ENCODE results near the gene ENTHD1. TPM values are rescaled to one million over a fixed set of nuclear protein-coding genes. Genes with fewer than 3 reads are reported as not detected.

ENTHD1 gene
- total RNA-seq, 2 experiments from 2014 or later, result 0.47 TPM; not detected in 1

- intact Hi-C loops (cut with DNase I, micrococcal nuclease), result no loop called here
- H3K36me3 Mint-ChIP-seq (ENCODE audit: low read depth), result no peaks in the 10 kb centered on the region
- CTCF ChIA-PET, result no interaction called here
- Histone ChIP-seq H3K36me3 (ENCODE audit: insufficient read depth, low read length) (no peaks in the 10 kb centered on the region), H3K27me3 (ENCODE audit: control insufficient read depth in 1 of 2, insufficient read depth in 2 of 2, low read length in 2 of 2) (no peaks in the 10 kb centered on the region), H3K27ac (ENCODE audit: low read depth in 1 of 2, low read length in 2 of 2) (no peak overlapping the region), H3K4me1 (ENCODE audit: insufficient read depth, low read length) (no peaks in the 10 kb centered on the region), H3K4me3 (ENCODE audit: low read length) (no peak overlapping the region), H3K9me3 (ENCODE audit: control insufficient read depth in 1 of 2, insufficient read depth in 1 of 2, low read length in 2 of 2) (no peaks in the 10 kb centered on the region)
- no peak overlapping the region for H3K27ac Mint-ChIP-seq
- no peak for DNase-seq
- no peaks in the 10 kb centered on the region for H3K9me3 Mint-ChIP-seq
- POLR2A ChIA-PET, result no interaction called here
- no peak overlapping the region for H3K4me3 Mint-ChIP-seq
- TF ChIP-seq CTCF (IDR thresholded peaks at IDR 0.05), result no peak
- ATAC-seq (ENCODE audit: poor library complexity), result no peak
- H3K4me1 Mint-ChIP-seq (ENCODE audit: low read depth), result peaks cover 2% of the 10 kb centered on the region
- peaks cover 3% of the 10 kb centered on the region for H3K27me3 Mint-ChIP-seq
Observed at GRCh38 chr22:39825661-39826102, 67.9 kb downstream of the ENTHD1 start.

- Mint-ChIP-seq H3K27ac (no peak overlapping the region), H3K36me3 (ENCODE audit: low read depth) (no peaks in the 10 kb centered on the region), H3K4me1 (ENCODE audit: low read depth) (no peaks in the 10 kb centered on the region), H3K27me3 (no peaks in the 10 kb centered on the region), H3K4me3 (no peak overlapping the region), H3K9me3 (no peaks in the 10 kb centered on the region)
- H3K4me3 ChIP-seq (ENCODE audit: low read length), result no peak overlapping the region
- H3K4me1 ChIP-seq (ENCODE audit: insufficient read depth, low read length), result no peaks in the 10 kb centered on the region
- TF ChIP-seq CTCF (IDR thresholded peaks at IDR 0.05), result no peak
- ChIA-PET CTCF (interaction anchor here (1.4 kb wide), 1 partner anchor 71 kb away, joined by 3 read pairs; no protein-coding TSS in a partner anchor), POLR2A (no interaction called here)
- H3K36me3 ChIP-seq (ENCODE audit: insufficient read depth, low read length), result no peaks in the 10 kb centered on the region
- no peak for DNase-seq
- no peak overlapping the region for H3K27ac ChIP-seq (ENCODE audit: low read depth in 1 of 2, low read length in 2 of 2)
- no peak for ATAC-seq (ENCODE audit: poor library complexity)
- intact Hi-C loops (cut with DNase I, micrococcal nuclease), result no loop called here
- H3K27me3 ChIP-seq (ENCODE audit: control insufficient read depth in 1 of 2, insufficient read depth in 2 of 2, low read length in 2 of 2), result no peaks in the 10 kb centered on the region
- no peaks in the 10 kb centered on the region for H3K9me3 ChIP-seq (ENCODE audit: control insufficient read depth in 1 of 2, insufficient read depth in 1 of 2, low read length in 2 of 2)
Observed at GRCh38 chr22:39821008-39821407, 72.6 kb downstream of the ENTHD1 start.

GRCh38 chr22:39820256-39820655 lies 73.3 kb downstream of the ENTHD1 start:
- no peak for DNase-seq
- H3K27ac Mint-ChIP-seq, result no peak overlapping the region
- no peak overlapping the region for H3K4me3 Mint-ChIP-seq
- ATAC-seq (ENCODE audit: poor library complexity), result no peak
- no peaks in the 10 kb centered on the region for H3K36me3 ChIP-seq (ENCODE audit: insufficient read depth, low read length)
- no peak overlapping the region for H3K27ac ChIP-seq (ENCODE audit: low read depth in 1 of 2, low read length in 2 of 2)
- ChIA-PET POLR2A (no interaction called here), CTCF (no interaction called here)
- no peaks in the 10 kb centered on the region for H3K9me3 ChIP-seq (ENCODE audit: control insufficient read depth in 1 of 2, insufficient read depth in 1 of 2, low read length in 2 of 2)
- H3K9me3 Mint-ChIP-seq, result no peaks in the 10 kb centered on the region
- H3K4me3 ChIP-seq (ENCODE audit: low read length), result no peak overlapping the region
- H3K4me1 ChIP-seq (ENCODE audit: insufficient read depth, low read length), result no peaks in the 10 kb centered on the region
- no peaks in the 10 kb centered on the region for H3K27me3 ChIP-seq (ENCODE audit: control insufficient read depth in 1 of 2, insufficient read depth in 2 of 2, low read length in 2 of 2)
- H3K27me3 Mint-ChIP-seq, result no peaks in the 10 kb centered on the region
- no peaks in the 10 kb centered on the region for H3K4me1 Mint-ChIP-seq (ENCODE audit: low read depth)
- no peaks in the 10 kb centered on the region for H3K36me3 Mint-ChIP-seq (ENCODE audit: low read depth)
- intact Hi-C loops (cut with DNase I, micrococcal nuclease), result no loop called here
- TF ChIP-seq CTCF (IDR thresholded peaks at IDR 0.05), result no peak

All from CD4-positive, alpha-beta T cell (primary cell).